Thymus (tissue), 11 donors: Measurements from ENCODE around the gene FZR1. TPM values are rescaled to one million over a fixed set of nuclear protein-coding genes. Genes with fewer than 3 reads are reported as not detected.
"Not testable (repeated sequence)": the region's sequence is repeated elsewhere in the genome, so short reads cannot be mapped to it uniquely, and the experiment has no call there.

Experiments
- DNase-seq, 9 donors: peaks; one replicate each; pipeline ENCODE4 v3.0.0-alpha.2; 2013; ENCODE audit warnings: low spot score in 9 of 9, low read depth in 6 of 9, missing footprints in 1 of 9
- H3K27ac ChIP-seq, 2 donors: one replicate each; pipeline ENCODE4 v1.5.1; 2013; ENCODE audit warnings: control low read depth in 1 of 2, low read depth in 1 of 2, low read length in 1 of 2, mild to moderate bottlenecking in 1 of 2, moderate library complexity in 1 of 2
- H3K27me3 ChIP-seq, 2 donors: one replicate each; pipeline ENCODE4 v1.5.1; 2013; ENCODE audit warnings: low read length in 1 of 2; ENCODE audit not compliant: control insufficient read depth in 2 of 2, insufficient read depth in 1 of 2
- H3K36me3 ChIP-seq, 2 donors: one replicate each; pipeline ENCODE4 v1.5.1; 2013; ENCODE audit warnings: low read length in 1 of 2, mild to moderate bottlenecking in 1 of 2, moderate library complexity in 1 of 2; ENCODE audit not compliant: control insufficient read depth in 2 of 2, insufficient read depth in 2 of 2
- H3K4me1 ChIP-seq, 2 donors: one replicate each; pipeline ENCODE4 v1.5.1; 2013; ENCODE audit warnings: low read length in 2 of 2; ENCODE audit not compliant: control insufficient read depth in 2 of 2, insufficient read depth in 2 of 2
- H3K4me3 ChIP-seq, 2 donors: one replicate each; pipeline ENCODE4 v1.5.1; 2013; ENCODE audit warnings: low read length in 2 of 2, control low read depth in 1 of 2, mild to moderate bottlenecking in 1 of 2
- H3K9me3 ChIP-seq, 2 donors: one replicate each; pipeline ENCODE4 v1.5.1; 2013; ENCODE audit warnings: low read length in 1 of 2, mild to moderate bottlenecking in 1 of 2; ENCODE audit not compliant: control insufficient read depth in 2 of 2, insufficient read depth in 1 of 2
- WGBS: extraction: QIAGEN DNeasy Blood & Tissue Kit; methylation state at CpG from one replicate; pipeline ENCODE4 v1.1.7; 2013; 5-methylcytosine and 5-hydroxymethylcytosine counted together
- polyA plus RNA-seq: library from polyadenylated mRNA; stranded (reverse); fragments of 200-250 nt; gene quantifications from one replicate; pipeline ENCODE4 v1.2.3, GENCODE V29; 2013
- total RNA-seq: library from RNA; stranded (reverse); fragments of 120-200 nt; gene quantifications from one replicate; pipeline ENCODE4 v1.2.4, GENCODE V29; 2013
- donor health status: healthy.

FZR1 gene
- total and polyA plus RNA-seq, 2 donors, result 18.6 to 26.2 TPM

DNA sequence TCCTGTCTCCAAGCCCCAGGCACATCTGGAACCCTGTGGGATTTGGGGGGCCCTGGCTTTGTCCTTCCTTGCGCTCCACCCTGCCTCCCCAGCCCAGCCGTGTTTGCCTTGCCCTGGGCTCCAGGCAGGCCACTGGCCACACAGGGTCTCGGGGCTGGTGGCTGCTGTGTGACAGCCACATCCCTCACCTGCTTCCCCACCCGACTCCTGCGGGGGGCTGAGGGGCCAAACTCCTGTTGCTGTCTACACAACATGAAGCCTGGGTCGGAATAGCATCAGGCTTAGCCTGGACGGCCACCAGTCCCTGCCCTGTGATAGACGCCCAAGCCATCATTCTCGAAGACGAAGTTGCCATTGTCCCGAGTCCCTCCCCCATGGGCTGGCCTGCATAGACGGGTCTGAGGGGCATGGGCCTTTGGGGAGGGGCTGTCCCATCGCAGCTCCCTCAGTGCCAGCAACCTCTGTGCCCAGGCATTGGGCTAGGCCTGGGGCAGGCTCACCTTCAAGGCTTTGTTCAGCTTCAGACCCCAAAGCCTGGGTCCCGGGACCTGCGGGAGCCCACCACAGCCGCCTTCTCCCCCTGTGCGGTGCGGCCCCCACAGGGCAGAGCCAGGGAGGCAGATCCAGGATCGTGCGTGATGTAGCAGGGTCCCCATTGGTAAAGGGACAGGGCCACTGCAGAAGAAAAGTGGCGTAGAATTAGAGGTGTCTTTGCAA, 17.4 kb downstream of the FZR1 start:
- no peaks in the 10 kb centered on the region for H3K4me1 ChIP-seq
- WGBS, result 97% methylated on average over 21 of the region's 21 CpGs
- no peaks in the 10 kb centered on the region for H3K27me3 ChIP-seq
- no peak for DNase-seq
- H3K36me3 ChIP-seq, result peaks cover 70 to 89% of the 10 kb centered on the region in 2 donors
- no peak overlapping the region for H3K4me3 ChIP-seq
- H3K27ac ChIP-seq, result no peak overlapping the region
- H3K9me3 ChIP-seq, result no peaks in the 10 kb centered on the region

DNA sequence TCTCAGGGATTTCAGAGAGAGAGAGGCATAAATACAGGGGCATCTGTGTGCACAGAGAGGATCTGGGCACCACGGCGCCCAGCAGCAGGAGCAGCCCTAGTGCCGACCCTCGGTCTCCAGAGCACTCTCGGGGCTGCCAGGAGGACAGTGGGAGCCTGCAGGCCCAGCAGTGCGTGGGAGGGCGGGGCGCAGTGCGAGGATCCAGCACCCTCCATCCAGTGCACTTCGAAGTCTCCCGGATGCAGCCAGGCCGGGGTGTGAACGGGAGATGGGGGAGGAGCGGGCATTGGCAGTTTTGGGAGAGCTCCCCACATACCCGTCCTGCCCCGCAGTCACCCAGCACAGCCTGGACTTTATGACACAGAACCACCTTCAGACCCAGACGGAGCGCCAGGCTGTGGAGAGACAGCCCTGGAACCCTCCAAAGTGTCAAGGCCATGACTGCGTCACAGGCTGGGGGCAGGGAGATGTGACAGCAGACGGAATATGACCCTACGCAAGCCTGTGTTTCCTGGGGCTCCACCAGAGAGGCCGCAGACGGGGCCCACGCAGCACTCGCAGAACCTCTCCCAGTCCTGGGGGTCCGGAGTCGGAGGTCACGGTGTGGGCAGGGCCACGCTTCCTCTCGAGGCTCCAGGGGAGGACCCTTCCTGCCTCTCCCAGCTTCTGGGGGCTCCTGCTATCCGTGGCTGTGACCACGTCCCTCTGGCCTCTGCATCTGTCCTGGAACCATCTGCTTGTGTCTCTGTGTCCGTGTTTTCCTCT, 18.1 kb downstream of the FZR1 start:
- no peaks in the 10 kb centered on the region for H3K27me3 ChIP-seq
- no peak overlapping the region for H3K4me3 ChIP-seq
- no peak for DNase-seq

DNA sequence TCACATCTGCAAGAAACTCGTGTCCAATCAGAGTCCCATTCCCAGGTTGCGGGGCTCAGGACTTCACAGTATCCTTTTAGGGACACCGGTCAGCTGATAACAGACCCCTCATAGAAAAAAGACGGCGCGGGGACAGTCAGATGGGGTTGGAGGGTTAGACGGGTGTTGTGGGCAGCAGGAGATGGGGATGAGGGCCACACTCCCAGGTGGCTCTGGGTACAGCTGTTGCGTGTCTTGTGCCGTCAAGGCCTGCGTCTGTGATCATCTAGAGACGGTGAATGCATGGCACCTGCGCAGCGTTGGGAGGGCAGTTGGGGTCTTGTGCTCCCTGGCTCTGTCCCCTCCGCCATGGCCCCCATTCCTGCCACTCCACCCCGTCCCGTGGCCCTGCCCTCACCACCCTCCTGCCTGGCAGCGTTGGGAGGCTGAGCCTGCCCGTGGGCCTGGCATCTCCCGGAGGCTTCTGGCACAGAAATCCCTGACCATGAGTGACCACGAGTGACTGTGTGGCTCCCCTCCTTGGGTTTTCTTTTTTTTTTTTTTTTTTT, 18.9 kb downstream of the FZR1 start:
- Histone ChIP-seq H3K9me3 (no peaks in the 10 kb centered on the region), H3K4me3 (no peak overlapping the region), H3K27me3 (no peaks in the 10 kb centered on the region), H3K4me1 (no peaks in the 10 kb centered on the region), H3K36me3 (peaks cover 57 to 80% of the 10 kb centered on the region in 2 donors), H3K27ac (no peak overlapping the region)
- WGBS, result 97% methylated on average over 20 of the region's 20 CpGs
- no peak for DNase-seq

More for the DNA sequence above, 18.1 kb downstream of the FZR1 start:
- no peaks in the 10 kb centered on the region for H3K4me1 ChIP-seq
- WGBS, result 99% methylated on average over 33 of the region's 33 CpGs
- H3K27ac ChIP-seq, result no peak overlapping the region
- peaks cover 64 to 84% of the 10 kb centered on the region in 2 donors for H3K36me3 ChIP-seq
- H3K9me3 ChIP-seq, result no peaks in the 10 kb centered on the region

DNA sequence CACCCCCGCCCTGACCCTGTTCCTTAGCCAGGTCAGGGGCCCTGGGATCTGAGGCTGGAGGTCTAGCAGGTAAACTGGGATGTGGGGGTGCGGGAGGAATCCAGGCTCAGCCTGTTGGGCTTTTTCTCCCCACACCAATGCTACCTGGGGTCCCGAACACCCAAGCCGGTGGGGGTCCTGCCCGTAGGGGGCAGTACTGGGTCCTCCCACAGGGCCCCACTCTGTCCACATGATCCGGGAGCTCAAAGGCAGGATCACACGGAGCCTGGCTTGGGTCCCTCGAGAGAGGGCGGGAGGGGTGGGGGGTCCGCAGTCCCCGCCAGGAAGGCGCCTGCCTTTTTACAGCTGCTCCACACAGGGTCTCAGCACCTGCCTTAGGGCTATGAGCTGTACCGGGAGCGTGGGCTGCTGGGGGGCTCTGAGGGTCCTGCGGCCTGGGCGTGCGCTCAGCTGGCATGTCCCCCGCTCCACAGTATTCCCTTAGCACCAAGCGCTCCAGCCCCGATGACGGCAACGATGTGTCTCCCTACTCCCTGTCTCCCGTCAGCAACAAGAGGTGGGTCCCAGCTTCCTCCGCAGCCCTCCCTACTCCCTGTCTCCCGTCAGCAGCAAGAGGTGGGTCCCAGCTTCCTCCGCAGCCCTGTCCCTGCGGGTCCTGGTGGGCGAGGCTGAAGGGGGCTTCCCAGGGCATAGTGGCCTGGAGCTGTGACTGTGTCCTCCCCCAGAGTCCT, 20.6 kb downstream of the FZR1 start:
- Histone ChIP-seq H3K27ac (no peak overlapping the region), H3K36me3 (peaks cover 68 to 83% of the 10 kb centered on the region in 2 donors), H3K4me3 (no peak overlapping the region), H3K9me3 (no peaks in the 10 kb centered on the region), H3K27me3 (no peaks in the 10 kb centered on the region), H3K4me1 (no peaks in the 10 kb centered on the region)
- 98% methylated on average over 28 of the region's 28 CpGs for WGBS
- no peak for DNase-seq

DNA sequence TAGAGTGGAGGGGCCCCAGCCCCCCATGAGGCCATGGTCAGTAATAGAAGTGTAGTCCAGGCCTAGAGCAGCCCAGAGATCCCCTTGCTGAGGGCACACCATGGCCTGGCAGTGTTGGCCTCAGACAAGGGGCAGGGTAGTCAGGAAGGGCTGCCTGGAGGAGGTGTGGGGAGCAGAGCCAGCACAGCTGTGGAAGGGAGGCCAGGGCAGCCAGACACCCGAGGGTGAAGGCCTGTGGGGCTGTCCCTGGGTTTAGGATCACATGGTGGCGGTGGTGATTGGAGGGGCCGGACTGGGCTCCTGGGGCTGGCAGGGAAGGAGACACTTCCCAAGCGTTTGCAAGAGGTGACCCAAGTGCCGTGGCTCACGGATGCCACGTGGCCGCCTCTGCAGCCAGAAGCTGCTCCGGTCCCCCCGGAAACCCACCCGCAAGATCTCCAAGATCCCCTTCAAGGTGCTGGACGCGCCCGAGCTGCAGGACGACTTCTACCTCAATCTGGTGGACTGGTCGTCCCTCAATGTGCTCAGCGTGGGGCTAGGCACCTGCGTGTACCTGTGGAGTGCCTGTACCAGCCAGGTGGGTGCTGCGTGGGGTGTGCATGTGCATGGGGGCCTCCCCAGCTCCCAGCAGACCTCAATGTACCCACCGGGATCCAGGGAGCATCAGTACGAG, 21.3 kb downstream of the FZR1 start:
- WGBS, result over 99% methylated on average over 21 of the region's 21 CpGs
- no peaks in the 10 kb centered on the region for H3K4me1 ChIP-seq
- H3K27ac ChIP-seq, result no peak overlapping the region
- H3K27me3 ChIP-seq, result no peaks in the 10 kb centered on the region
- DNase-seq, result no peak
- H3K36me3 ChIP-seq, result peaks cover 75 to 83% of the 10 kb centered on the region in 2 donors
- no peaks in the 10 kb centered on the region for H3K9me3 ChIP-seq
- H3K4me3 ChIP-seq, result no peak overlapping the region

DNA sequence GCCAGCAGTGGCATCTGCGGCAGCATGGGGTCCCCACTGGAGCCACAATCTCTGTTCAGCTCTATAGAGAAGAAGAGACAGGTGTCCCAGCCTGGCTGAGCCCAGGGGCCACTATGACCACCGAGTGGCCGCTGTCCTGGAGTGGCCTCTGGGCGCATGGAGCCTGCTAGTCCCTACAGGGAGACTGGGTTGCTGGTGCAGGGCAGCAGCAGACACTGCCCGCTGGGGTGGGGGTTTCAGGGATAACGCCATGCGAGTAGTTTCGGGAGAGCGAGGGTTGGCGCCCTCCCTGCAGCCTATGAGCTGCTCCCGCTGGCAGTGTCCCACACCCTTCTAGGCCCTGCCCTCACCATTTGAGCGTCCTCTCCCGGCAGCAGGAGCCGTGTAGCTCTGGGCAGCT, 22.0 kb downstream of the FZR1 start:
- Histone ChIP-seq H3K4me3 (no peak overlapping the region), H3K27ac (no peak overlapping the region), H3K9me3 (no peaks in the 10 kb centered on the region), H3K4me1 (no peaks in the 10 kb centered on the region), H3K36me3 (peaks cover 77 to 83% of the 10 kb centered on the region in 2 donors), H3K27me3 (no peaks in the 10 kb centered on the region)
- WGBS, result over 99% methylated on average over 14 of the region's 14 CpGs
- DNase-seq, result no peak

DNA sequence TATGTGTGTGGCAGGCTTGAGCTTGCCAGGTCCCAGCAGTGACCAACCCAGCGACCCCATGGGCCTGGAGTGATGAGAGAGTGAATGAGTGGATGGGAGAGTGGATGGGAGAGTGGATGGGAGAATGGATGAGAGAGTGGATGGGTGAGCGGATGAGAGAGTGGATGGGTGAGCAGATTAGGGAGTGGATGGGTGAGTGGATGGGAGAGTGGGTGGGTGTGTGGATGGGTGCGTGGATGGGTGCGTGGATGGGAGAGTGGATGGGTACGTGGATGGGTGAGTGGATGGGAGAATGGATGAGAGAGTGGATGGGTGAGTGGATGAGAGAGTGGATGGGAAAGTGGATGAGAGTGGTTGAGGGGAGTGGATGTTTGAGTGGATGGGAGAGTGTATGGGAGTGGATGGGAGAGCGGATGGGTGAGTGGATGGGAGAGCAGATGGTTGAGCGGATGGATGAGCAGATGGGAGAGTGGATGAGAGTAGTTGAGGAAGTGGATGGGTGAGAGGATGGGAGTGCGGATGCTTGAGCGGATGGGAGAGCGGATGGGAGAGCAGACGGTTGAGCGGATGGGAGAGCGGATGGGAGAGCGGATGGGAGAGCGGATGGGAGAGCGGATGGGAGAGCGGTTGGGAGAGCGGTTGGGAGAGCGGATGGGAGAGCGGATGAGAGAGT, 22.6 kb downstream of the FZR1 start:
- H3K27me3 ChIP-seq, result no peaks in the 10 kb centered on the region
- peaks cover 77 to 83% of the 10 kb centered on the region in 2 donors for H3K36me3 ChIP-seq
- no peaks in the 10 kb centered on the region for H3K9me3 ChIP-seq
- no peak overlapping the region for H3K4me3 ChIP-seq
- 98% methylated on average over 20 of the region's 20 CpGs for WGBS
- no peaks in the 10 kb centered on the region for H3K4me1 ChIP-seq
- no peak for DNase-seq
- H3K27ac ChIP-seq, result no peak overlapping the region

DNA sequence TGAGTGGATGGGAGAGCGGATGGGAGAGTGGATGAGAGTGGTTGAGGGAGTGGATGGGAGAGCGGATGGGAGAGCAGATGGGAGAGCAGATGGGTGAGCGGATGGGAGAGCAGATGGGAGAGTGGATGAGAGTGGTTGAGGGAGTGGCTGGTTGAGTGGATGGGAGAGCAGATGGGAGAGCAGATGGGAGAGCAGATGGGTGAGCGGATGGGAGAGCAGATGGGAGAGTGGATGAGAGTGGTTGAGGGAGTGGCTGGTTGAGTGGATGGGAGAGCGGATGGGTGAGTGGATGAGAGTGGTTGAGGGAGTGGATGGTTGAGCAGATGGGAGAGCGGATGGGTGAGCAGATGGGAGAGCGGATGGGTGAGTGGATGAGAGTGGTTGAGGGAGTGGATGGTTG, 23.2 kb downstream of the FZR1 start:
- not testable (repeated sequence) for DNase-seq
- peaks cover 75 to 83% of the 10 kb centered on the region in 2 donors for H3K36me3 ChIP-seq
- WGBS, result 97% methylated on average over 7 of the region's 7 CpGs

More for the DNA sequence above, 23.2 kb downstream of the FZR1 start:
- H3K27me3 ChIP-seq, H3K27ac ChIP-seq, H3K4me3 ChIP-seq, H3K9me3 ChIP-seq, H3K4me1 ChIP-seq: not testable (repeated sequence)
